Measurements from ENCODE around the gene RIPK3. TPM values are rescaled to one million over a fixed set of nuclear protein-coding genes. Genes with fewer than 3 reads are reported as not detected.

Gene RIPK3
- polyA plus RNA-seq, 2 of the 4 experiments (the other 2 are of a cell fraction): not detected

DNA sequence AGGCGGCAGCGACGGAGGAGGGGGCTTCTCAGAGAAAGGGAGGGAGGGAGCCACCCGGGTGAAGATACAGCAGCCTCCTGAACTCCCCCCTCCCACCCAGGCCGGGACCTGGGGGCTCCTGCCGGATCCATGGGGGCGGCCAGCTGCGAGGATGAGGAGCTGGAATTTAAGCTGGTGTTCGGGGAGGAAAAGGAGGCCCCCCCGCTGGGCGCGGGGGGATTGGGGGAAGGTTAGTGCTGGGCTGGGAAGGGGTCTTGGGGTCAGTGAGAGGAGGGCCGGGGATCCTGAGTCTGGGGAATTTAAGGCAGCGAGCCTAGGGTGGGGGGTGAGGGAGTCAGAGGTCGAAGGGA lies 28.4 kb upstream of the RIPK3 start:
- no peak for ATAC-seq

DNA sequence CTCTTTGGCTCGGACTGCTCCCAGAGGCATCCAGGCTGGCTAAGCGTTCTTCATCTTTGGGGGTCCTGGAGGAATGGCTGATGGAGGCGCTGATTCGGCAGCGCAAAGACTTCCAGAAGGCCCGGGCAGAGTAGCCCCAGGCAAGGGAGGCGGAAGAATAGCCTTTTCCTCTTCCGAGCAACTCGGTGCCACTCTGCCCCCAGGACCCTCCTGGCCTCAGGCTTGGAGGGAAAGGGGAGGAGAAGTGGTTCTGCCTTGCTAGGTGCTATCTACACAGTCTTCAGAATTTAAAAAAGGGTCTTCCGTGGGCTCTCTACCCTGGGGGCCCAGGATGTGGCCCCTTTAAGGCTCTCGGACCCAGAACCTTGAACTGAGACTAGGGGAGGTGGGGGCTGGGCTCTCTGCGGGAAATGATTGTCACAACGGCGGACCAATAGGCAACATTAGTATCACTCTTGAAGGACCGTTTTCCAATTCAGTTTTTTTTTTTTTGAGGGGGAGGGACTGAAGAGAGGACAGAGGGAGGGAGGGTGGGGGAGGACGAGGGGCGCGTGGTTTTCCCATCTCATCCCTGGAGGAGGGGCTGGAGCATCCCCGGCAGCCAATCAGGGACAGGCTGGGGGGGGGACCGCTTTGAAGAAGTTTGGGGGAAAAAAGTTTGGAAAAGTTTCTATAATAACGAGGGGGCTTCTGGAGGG lies 27.9 kb upstream of the RIPK3 start, which contains the start of gene NFATC4:
NFATC4 (plus strand) TSS at position 671 of the 698 bp plus-strand sequence. CDS start 157 bp downstream, outside the sequence.
- ChIA-PET CTCF (no interaction called here), POLR2A (no interaction called here)
- ATAC-seq: peak in 1 of 2 experiments; percentile 7; a peak in 3 of 6 replicates
- peaks cover 15% of the 10 kb centered on the region for H3K4me1 ChIP-seq
- peak within 1 kb of the TSS; percentile 39 for H3K4me3 ChIP-seq
- peak in 1 of 2 experiments; percentile 61 for DNase-seq (ENCODE audit: low read depth in 1 of 2, low spot score in 1 of 2)
- H3K4me2 ChIP-seq: peak within 1 kb of the TSS; percentile 69
- TF ChIP-seq RARB (CRISPR knock-in tag; IDR thresholded peaks at IDR 0.05) (no peak), RNF2 (IDR thresholded peaks at IDR 0.05; ENCODE audit: borderline replicate concordance, low read depth) (no peak), ZC3H11A (IDR thresholded peaks at IDR 0.05) (no peak)
- H3K27ac ChIP-seq: peak within 1 kb of the TSS; percentile 45 to 81; a peak in 5 of 6 replicates
- no peak for FAIRE-seq
- no peaks in the 10 kb centered on the region for H3K9me3 ChIP-seq
- 42% methylated on average over 18 of the region's 21 CpGs for WGBS (ENCODE audit: missing lambda C conversion rate)

More for the DNA sequence above, 28.4 kb upstream of the RIPK3 start:
- Histone ChIP-seq H3K4me3 (no peak overlapping the region), H3K4me1 (peaks cover 15% of the 10 kb centered on the region), H3K27ac (peak overlapping the region in 1 of 2 experiments; percentile 81; a peak in 2 of 6 replicates), H3K4me2 (peak overlapping the region; percentile 69; the same call in 2 of the 3 replicates), H3K9me3 (no peaks in the 10 kb centered on the region)
- FAIRE-seq: no peak
- TF ChIP-seq GATA3 (IDR thresholded peaks at IDR 0.05; ENCODE audit: borderline replicate concordance): no peak
- TF ChIP-seq, protein P1, sequence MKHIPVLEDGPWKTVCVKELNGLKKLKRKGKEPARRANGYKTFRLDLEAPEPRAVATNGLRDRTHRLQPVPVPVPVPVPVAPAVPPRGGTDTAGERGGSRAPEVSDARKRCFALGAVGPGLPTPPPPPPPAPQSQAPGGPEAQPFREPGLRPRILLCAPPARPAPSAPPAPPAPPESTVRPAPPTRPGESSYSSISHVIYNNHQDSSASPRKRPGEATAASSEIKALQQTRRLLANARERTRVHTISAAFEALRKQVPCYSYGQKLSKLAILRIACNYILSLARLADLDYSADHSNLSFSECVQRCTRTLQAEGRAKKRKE (CRISPR knock-in tag; IDR thresholded peaks at IDR 0.05; ENCODE audit: low read depth): no peak
- TF ChIP-seq MYC (IDR thresholded peaks at IDR 0.05; ENCODE audit: borderline replicate concordance, low read length): no peak
- no peak for TF ChIP-seq ZSCAN20 (CRISPR knock-in tag; IDR thresholded peaks at IDR 0.05)
- ChIA-PET POLR2A (no interaction called here), CTCF (interaction anchor here (1.2 kb wide), 1 partner anchor 35 kb away, joined by 4 read pairs; no protein-coding TSS in a partner anchor)
- no peak for DNase-seq (ENCODE audit: low read depth in 1 of 2, low spot score in 1 of 2)
- 36% methylated on average over 9 of the region's 15 CpGs for WGBS (ENCODE audit: missing lambda C conversion rate)

DNA sequence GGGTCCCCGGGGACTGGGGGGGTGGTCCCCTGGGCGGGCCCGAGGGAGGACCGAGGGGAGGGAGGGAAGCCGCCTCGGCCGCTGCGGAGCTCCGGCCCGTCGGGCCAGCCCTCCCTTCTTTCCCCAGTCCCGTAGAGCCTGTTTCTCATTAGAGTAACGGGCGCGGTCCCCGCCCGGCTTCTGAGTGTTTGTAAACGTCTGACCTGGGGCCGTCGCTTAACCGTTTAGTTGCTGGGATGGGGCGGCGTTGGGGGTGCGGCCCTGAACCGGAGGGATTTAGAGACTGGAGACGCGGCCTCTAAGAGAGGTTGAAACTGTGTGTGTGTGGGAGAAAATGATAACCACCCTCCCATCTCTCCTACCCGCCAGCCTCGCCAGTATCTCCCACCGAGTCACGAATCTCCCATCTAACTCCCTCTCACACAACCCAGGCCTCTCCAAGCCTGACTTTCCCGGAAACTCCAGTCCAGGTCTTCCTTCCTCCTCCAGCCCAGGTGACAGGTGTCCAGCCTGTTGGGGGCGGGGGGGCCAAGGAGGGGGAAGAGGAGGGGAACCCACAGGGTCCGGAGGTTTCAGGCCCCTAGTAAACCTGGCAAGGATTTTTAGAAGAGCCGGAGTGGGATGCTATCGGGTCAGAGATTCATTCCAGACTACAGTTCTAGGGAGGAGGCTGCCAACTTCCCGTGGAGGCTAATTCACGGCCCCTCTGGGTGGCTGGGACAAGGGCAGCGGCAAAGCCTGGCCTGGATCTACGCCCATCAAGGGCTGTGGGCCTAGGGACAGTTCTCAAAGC lies 27.1 kb upstream of the RIPK3 start:
- FAIRE-seq (no peak), DNase-seq (ENCODE audit: low read depth in 1 of 2, low spot score in 1 of 2) (peak; percentile 43 to 84), ATAC-seq (peak; percentile 72 to 79)
- TF ChIP-seq, protein P2, sequence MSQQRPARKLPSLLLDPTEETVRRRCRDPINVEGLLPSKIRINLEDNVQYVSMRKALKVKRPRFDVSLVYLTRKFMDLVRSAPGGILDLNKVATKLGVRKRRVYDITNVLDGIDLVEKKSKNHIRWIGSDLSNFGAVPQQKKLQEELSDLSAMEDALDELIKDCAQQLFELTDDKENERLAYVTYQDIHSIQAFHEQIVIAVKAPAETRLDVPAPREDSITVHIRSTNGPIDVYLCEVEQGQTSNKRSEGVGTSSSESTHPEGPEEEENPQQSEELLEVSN (IDR thresholded peaks at IDR 0.05; ENCODE audit: borderline replicate concordance, low read depth): no peak
- no peak for TF ChIP-seq RCOR1 (IDR thresholded peaks at IDR 0.05; ENCODE audit: low read depth, low read length)
- TF ChIP-seq, protein P3, sequence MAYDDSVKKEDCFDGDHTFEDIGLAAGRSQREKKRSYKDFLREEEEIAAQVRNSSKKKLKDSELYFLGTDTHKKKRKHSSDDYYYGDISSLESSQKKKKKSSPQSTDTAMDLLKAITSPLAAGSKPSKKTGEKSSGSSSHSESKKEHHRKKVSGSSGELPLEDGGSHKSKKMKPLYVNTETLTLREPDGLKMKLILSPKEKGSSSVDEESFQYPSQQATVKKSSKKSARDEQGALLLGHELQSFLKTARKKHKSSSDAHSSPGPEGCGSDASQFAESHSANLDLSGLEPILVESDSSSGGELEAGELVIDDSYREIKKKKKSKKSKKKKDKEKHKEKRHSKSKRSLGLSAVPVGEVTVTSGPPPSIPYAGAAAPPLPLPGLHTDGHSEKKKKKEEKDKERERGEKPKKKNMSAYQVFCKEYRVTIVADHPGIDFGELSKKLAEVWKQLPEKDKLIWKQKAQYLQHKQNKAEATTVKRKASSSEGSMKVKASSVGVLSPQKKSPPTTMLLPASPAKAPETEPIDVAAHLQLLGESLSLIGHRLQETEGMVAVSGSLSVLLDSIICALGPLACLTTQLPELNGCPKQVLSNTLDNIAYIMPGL (CRISPR knock-in tag; IDR thresholded peaks at IDR 0.05; ENCODE audit: borderline replicate concordance): no peak
- no peak for TF ChIP-seq PHF8 (IDR thresholded peaks at IDR 0.05; ENCODE audit: borderline replicate concordance, low read depth)
- no peak for TF ChIP-seq ESRRA (IDR thresholded peaks at IDR 0.05; ENCODE audit: borderline replicate concordance, low read length)
- TF ChIP-seq POLR2A (IDR thresholded peaks at IDR 0.05; ENCODE audit: low read length): no peak
- no peak for TF ChIP-seq HOXB13 (CRISPR knock-in tag; IDR thresholded peaks at IDR 0.05; ENCODE audit: low read depth)
- no peak for TF ChIP-seq JUN (IDR thresholded peaks at IDR 0.05)
- TF ChIP-seq CHD4 (IDR thresholded peaks at IDR 0.05; ENCODE audit: borderline replicate concordance): no peak
- TF ChIP-seq, protein P4, sequence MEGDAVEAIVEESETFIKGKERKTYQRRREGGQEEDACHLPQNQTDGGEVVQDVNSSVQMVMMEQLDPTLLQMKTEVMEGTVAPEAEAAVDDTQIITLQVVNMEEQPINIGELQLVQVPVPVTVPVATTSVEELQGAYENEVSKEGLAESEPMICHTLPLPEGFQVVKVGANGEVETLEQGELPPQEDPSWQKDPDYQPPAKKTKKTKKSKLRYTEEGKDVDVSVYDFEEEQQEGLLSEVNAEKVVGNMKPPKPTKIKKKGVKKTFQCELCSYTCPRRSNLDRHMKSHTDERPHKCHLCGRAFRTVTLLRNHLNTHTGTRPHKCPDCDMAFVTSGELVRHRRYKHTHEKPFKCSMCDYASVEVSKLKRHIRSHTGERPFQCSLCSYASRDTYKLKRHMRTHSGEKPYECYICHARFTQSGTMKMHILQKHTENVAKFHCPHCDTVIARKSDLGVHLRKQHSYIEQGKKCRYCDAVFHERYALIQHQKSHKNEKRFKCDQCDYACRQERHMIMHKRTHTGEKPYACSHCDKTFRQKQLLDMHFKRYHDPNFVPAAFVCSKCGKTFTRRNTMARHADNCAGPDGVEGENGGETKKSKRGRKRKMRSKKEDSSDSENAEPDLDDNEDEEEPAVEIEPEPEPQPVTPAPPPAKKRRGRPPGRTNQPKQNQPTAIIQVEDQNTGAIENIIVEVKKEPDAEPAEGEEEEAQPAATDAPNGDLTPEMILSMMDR (IDR thresholded peaks at IDR 0.05): no peak
- TF ChIP-seq NR3C1 (IDR thresholded peaks at IDR 0.05): no peak
- no peak for TF ChIP-seq NFE2L2 (conservative IDR thresholded peaks at IDR 0.05; ENCODE audit: low read length)
- TF ChIP-seq BHLHE40 (IDR thresholded peaks at IDR 0.05; ENCODE audit: low read depth, low read length): no peak
- WGBS (ENCODE audit: missing lambda C conversion rate): 11% methylated on average over 37 of the region's 40 CpGs
- ChIA-PET CTCF (interaction anchor here (1.0 to 2.2 kb wide), 11 partner anchors 13 to 76 kb away, joined by 3 to 32 read pairs (median 4); partner anchors contain the start of gene KHNYN), POLR2A (interaction anchor here (1.4 to 2.2 kb wide), 2 partner anchors 42 to 63 kb away, joined by 3 to 7 read pairs; partner anchors contain the start of gene KHNYN)
- H3K4me2 ChIP-seq: peak overlapping the region; percentile 69
- no peaks in the 10 kb centered on the region for H3K9me3 ChIP-seq
- peak overlapping the region; percentile 39 for H3K4me3 ChIP-seq
- H3K4me1 ChIP-seq: peaks cover 15% of the 10 kb centered on the region
- H3K27ac ChIP-seq: peak overlapping the region; percentile 45 to 81; a peak in 5 of 6 replicates
